NK-92 treated with Interleukin-12 subunit alpha and Interleukin-12 subunit beta, amount 100 ng/mL, for 24 hours (cell line): ENCODE data around the gene PLEKHG7.

ENCODE experiments used
- DNase-seq: peaks from one replicate; lab custom pipeline; 2025; lab: John Stamatoyannopoulos, UW

PLEKHG7 gene

GRCh38 chr12:92803903-92804302 lies 101.1 kb downstream of the PLEKHG7 start:
- no peak for DNase-seq

- DNase-seq = no peak
Measured at GRCh38 chr12:92810370-92810769, 107.6 kb downstream of the PLEKHG7 start.

- DNase-seq = no peak
Measured at GRCh38 chr12:92814584-92814983, 111.8 kb downstream of the PLEKHG7 start.

- DNase-seq = no peak
Measured at GRCh38 chr12:92821142-92821541, 118.4 kb downstream of the PLEKHG7 start.
